Ovary (tissue), 3 donors: ENCODE measurements around the gene DACT2.

ENCODE experiments used
- CTCF ChIP-seq, 3 donors: fragments of 450-650 bp in 2 of 3; fragments of 200-600 bp in 1 of 3; IDR thresholded peaks; one replicate each; pipeline versions ENCODE4 v1.5.1 to v1.8.0; 2016 to 2022; ENCODE audit warnings: antibody characterized with exemption in 3 of 3, mild to moderate bottlenecking in 1 of 3
- EP300 ChIP-seq: sonication (generic); formaldehyde crosslinking; IDR thresholded peaks from one replicate; pipeline ENCODE4 v1.6.1; 2017; ENCODE audit warnings: antibody characterized with exemption
- donor health status: DM: no; HTN: no; CAD: no.

- TF ChIP-seq CTCF (IDR thresholded peaks at IDR 0.05) (no peak), EP300 (no peak)
Observed at GRCh38 chr6:168302534-168302933, 17.0 kb downstream of the DACT2 start.
